Esophagus muscularis mucosa (tissue), 4 donors: Measurements from ENCODE around the gene AUTS2.

Experiments
- CTCF ChIP-seq, 3 experiments: fragments of 200-600 bp in 2 of 3; fragments of 450-650 bp in 1 of 3; sonication (generic) in 2 of 3; IDR thresholded peaks; one replicate each; pipeline ENCODE4 v1.5.1; 2017 to 2019; ENCODE audit warnings: antibody characterized with exemption in 3 of 3, mild to moderate bottlenecking in 2 of 3, moderate library complexity in 1 of 3
- EP300 ChIP-seq: sonication (generic); formaldehyde crosslinking; IDR thresholded peaks from one replicate; pipeline ENCODE4 v1.6.1; 2017; ENCODE audit warnings: antibody characterized with exemption
- POLR2A ChIP-seq: fragments of 450-650 bp; IDR thresholded peaks from one replicate; pipeline ENCODE4 v1.6.1; 2017; ENCODE audit warnings: antibody characterized with exemption, moderate library complexity, mild to moderate bottlenecking, low read depth

GRCh38 chr7:69674701-69675182 lies 76.5 kb downstream of the AUTS2 start:
- no peak for TF ChIP-seq POLR2A
- TF ChIP-seq CTCF (IDR thresholded peaks at IDR 0.05): no peak
- TF ChIP-seq EP300: no peak
